ENCODE results near the gene SELENOO. TPM values are rescaled to one million over a fixed set of nuclear protein-coding genes. Genes with fewer than 3 reads are reported as not detected.

Gene SELENOO
- polyA plus RNA-seq, 1 of the 3 experiments (the other 2 are of a cell fraction): 26.7 TPM

- no peak overlapping the region for H2AFZ ChIP-seq (ENCODE audit: low read depth)
- TF ChIP-seq NRF1 (IDR thresholded peaks at IDR 0.05; ENCODE audit: low read depth, low read length): no peak
- no peak for TF ChIP-seq EZH2phosphoT487 (IDR thresholded peaks at IDR 0.05; ENCODE audit: borderline replicate concordance, low read depth)
- TF ChIP-seq MXI1 (IDR thresholded peaks at IDR 0.05; ENCODE audit: low read depth, low read length): no peak
- TF ChIP-seq JUND (IDR thresholded peaks at IDR 0.05): no peak
- TF ChIP-seq MAX (IDR thresholded peaks at IDR 0.05; ENCODE audit: low read depth): no peak
- TF ChIP-seq EP300 (IDR thresholded peaks at IDR 0.05; ENCODE audit: borderline replicate concordance in 1 of 2, low read depth in 1 of 2, low read length in 1 of 2): no peak
- no peak for TF ChIP-seq CHD2 (IDR thresholded peaks at IDR 0.05; ENCODE audit: low read length, partially characterized antibody)
- no peak for TF ChIP-seq POLR2AphosphoS5 (IDR thresholded peaks at IDR 0.05; ENCODE audit: low read depth, low read length)
- TF ChIP-seq REST (IDR thresholded peaks at IDR 0.05; ENCODE audit: low read depth, low read length): no peak
- TF ChIP-seq PBX3 (IDR thresholded peaks at IDR 0.05): no peak
- TF ChIP-seq, protein P1, sequence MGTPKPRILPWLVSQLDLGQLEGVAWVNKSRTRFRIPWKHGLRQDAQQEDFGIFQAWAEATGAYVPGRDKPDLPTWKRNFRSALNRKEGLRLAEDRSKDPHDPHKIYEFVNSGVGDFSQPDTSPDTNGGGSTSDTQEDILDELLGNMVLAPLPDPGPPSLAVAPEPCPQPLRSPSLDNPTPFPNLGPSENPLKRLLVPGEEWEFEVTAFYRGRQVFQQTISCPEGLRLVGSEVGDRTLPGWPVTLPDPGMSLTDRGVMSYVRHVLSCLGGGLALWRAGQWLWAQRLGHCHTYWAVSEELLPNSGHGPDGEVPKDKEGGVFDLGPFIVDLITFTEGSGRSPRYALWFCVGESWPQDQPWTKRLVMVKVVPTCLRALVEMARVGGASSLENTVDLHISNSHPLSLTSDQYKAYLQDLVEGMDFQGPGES (IDR thresholded peaks at IDR 0.05; ENCODE audit: low read depth, low read length): no peak
- no peak for TF ChIP-seq TEAD4 (IDR thresholded peaks at IDR 0.05; ENCODE audit: borderline replicate concordance, insufficient read depth)
- TF ChIP-seq FOXJ3 (CRISPR knock-in tag; IDR thresholded peaks at IDR 0.05): no peak
- no peak for TF ChIP-seq MEF2A (IDR thresholded peaks at IDR 0.05; ENCODE audit: borderline replicate concordance, low read depth)
- TF ChIP-seq RXRA (IDR thresholded peaks at IDR 0.05; ENCODE audit: borderline replicate concordance, low read depth): no peak
- no peak for TF ChIP-seq RCOR1 (IDR thresholded peaks at IDR 0.05; ENCODE audit: low read length)
- TF ChIP-seq YY1 (IDR thresholded peaks at IDR 0.05; ENCODE audit: low read depth): no peak
- TF ChIP-seq SIN3A (IDR thresholded peaks at IDR 0.05; ENCODE audit: borderline replicate concordance, low read depth, low read length): no peak
- no peak for TF ChIP-seq FOSL2 (IDR thresholded peaks at IDR 0.05; ENCODE audit: borderline replicate concordance, low read depth)
- TF ChIP-seq, protein P2, sequence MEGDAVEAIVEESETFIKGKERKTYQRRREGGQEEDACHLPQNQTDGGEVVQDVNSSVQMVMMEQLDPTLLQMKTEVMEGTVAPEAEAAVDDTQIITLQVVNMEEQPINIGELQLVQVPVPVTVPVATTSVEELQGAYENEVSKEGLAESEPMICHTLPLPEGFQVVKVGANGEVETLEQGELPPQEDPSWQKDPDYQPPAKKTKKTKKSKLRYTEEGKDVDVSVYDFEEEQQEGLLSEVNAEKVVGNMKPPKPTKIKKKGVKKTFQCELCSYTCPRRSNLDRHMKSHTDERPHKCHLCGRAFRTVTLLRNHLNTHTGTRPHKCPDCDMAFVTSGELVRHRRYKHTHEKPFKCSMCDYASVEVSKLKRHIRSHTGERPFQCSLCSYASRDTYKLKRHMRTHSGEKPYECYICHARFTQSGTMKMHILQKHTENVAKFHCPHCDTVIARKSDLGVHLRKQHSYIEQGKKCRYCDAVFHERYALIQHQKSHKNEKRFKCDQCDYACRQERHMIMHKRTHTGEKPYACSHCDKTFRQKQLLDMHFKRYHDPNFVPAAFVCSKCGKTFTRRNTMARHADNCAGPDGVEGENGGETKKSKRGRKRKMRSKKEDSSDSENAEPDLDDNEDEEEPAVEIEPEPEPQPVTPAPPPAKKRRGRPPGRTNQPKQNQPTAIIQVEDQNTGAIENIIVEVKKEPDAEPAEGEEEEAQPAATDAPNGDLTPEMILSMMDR (IDR thresholded peaks at IDR 0.05): no peak
- no peak overlapping the region for H3K9ac ChIP-seq
- H3K27me3 ChIP-seq (ENCODE audit: insufficient read depth): no peaks in the 10 kb centered on the region
- H3K9me2 ChIP-seq: no peaks in the 10 kb centered on the region
- H3K4me3 ChIP-seq (ENCODE audit: low read depth in 2 of 2, low read length in 1 of 2): no peak overlapping the region
- WGBS (ENCODE audit: low lambda C conversion rate): 97% methylated on average over 26 of the region's 31 CpGs
- CTCF ChIA-PET: interaction anchor here (0.6 to 1.4 kb wide), 4 partner anchors 11 to 77 kb away, joined by 3 to 5 read pairs (median 3); no protein-coding TSS in a partner anchor
- POLR2A ChIA-PET: interaction anchor here (0.6 kb wide), 1 partner anchor 920 kb away, joined by 4 read pairs; no protein-coding TSS in a partner anchor
- H3K4me1 ChIP-seq (ENCODE audit: control insufficient read depth in 1 of 2, insufficient read depth in 2 of 2, low read depth in 1 of 2, low read length in 1 of 2): no peaks in the 10 kb centered on the region
- H3K9me3 ChIP-seq: no peaks in the 10 kb centered on the region
- H3K27ac ChIP-seq (ENCODE audit: low read depth in 2 of 2, low read length in 1 of 2): no peak overlapping the region
- H3F3A ChIP-seq (replicated peaks; ENCODE audit: insufficient read depth): no peaks in the 10 kb centered on the region
- DNase-seq: no peak
- peaks cover 0 to 42% of the 10 kb centered on the region in 2 experiments for H3K36me3 ChIP-seq (replicated peaks in 1 of 2; ENCODE audit: control insufficient read depth in 1 of 2, insufficient read depth in 2 of 2, low read length in 1 of 2)
- H3K79me2 ChIP-seq (ENCODE audit: insufficient read depth): peaks cover 11% of the 10 kb centered on the region; the same call in 1 of the 2 replicates
- no peak overlapping the region for H3K4me2 ChIP-seq
- H4K20me1 ChIP-seq (ENCODE audit: insufficient read depth): no peaks in the 10 kb centered on the region
Measured at GRCh38 chr22:50226063-50226874, 25.5 kb downstream of the SELENOO start.
